ENCODE measurements around the gene LIMK1.
A peak's percentile ranks its signal among the peaks of the same experiment; 100 is the strongest.

Gene LIMK1

DNA sequence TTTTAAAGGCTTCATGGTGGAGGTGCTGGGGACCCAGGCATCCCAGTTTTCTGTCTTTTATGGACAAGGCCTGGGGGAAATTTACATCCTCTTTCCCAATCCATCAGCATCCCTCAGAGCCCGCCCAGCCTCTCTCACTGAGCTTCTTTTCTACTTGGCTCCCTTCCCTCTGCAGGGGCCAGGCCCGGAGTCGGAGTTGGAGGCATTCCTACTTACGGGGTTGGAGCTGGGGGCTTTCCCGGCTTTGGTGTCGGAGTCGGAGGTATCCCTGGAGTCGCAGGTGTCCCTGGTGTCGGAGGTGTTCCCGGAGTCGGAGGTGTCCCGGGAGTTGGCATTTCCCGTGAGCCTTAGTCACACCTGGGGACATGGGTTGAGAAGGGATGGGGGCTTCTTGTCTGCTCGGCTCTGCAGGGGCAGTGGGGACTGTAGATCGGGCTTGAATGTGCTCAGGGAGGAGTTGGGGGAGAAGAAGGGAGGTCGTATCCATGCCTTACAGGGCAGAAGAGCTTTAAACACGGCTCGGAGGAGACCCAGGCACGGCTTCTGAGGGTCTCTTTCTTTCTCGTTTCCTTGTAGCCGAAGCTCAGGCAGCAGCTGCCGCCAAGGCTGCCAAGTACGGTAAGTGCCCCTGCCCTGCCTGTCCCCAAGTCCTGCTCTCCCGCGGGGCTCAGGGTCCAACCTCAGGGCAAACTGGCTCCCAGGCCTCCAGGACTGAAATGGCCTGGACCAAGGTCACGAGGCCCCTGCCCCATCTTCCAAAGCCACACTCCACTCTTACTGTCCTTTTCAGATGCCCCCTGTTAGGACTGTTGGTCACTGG lies 27.3 kb upstream of the LIMK1 start:
- DNase-seq (ENCODE audit: low spot score): no peak

DNA sequence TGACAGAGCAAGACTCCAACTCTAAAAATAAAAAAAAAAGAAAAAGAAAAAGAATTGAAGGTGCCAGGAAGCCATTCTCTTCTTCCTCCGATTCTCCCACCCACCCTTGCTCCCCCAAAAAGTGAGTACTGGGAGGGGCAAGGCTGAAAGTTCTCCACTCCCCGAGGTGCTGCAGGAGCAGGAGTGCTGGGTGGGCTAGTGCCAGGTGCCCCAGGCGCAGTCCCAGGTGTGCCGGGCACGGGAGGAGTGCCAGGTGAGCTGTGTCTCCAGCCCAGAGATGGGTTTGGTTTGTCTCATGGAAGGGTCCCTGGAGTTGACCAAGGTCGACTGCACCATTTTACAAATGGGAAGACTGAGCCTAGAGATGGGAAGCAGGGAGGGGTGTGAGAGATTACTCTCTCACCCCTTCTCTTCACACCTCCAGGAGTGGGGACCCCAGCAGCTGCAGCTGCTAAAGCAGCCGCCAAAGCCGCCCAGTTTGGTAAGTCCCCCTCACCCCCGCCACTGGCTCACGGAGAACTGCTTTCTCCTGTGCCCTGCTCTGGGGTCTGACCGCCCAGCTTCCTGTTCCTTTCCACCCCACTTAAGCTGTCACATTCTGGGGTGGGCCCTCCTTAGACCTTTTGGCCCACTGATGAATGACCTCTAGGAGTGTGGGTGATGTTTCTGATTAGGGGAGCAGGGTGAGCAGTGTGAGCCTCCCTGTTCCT lies 26.2 kb upstream of the LIMK1 start:
- no peak for DNase-seq (ENCODE audit: low spot score)

DNA sequence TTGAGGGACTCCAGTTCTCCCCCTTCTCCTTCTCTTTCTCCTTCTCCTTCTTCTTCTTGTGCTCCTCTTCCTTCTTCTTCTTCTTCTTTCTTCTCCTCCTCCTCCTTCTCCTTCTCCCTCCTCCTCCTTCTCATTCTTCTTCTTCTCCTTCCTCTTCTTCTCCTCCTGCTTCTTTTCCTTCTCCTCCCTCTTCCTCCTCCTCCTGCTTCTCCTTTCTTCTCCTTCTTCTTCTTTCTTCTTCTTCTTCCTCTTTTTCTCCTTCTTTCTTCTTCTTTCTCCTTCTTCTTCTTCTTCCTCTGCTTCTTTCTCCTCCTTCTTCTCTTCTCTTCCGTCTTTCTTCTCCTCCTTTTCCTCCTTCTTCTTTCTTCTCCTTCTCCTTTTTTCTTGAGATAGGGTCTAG lies 25.6 kb upstream of the LIMK1 start:
- no peak for DNase-seq (ENCODE audit: low spot score)

DNA sequence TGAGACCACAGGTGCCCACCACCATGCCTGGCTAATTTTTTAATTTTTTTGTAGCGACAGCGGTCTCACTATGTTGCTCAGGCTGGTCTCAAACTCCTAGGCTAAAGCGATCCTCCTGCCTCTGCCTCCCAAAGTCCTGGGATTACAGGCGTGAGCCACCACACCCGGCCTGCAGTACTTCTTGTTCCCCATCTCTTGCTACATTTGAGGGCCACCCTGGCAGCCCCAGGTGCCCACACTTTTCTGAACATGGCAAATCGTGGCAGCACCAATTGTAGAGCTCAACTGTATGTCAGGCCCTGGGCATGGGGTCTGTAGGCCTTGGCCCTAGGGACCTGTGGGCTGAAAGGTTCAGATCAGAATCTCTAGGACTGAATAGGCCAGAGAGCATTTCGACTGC lies 25.1 kb upstream of the LIMK1 start:
- no peak for DNase-seq (ENCODE audit: low spot score)

DNA sequence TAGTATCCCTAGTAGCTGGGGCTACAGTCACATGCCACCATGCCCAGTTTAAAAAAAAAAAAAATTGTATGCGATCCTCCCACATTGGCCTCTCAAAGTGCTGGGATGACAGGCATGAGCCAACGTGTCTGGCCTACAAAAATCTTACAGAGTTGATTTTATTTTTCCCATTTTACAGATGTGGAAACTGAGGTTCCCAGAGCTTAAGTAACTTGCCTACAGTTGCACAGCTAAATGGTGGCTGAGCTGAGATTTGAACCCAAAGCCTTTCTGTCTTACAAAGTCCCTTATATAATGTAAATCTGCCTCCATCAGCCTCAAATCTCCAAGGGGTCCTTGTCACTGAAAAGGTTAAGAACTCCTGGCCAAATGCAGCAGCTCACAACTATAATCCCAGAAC lies 24.6 kb upstream of the LIMK1 start:
- DNase-seq (ENCODE audit: low spot score): no peak

DNA sequence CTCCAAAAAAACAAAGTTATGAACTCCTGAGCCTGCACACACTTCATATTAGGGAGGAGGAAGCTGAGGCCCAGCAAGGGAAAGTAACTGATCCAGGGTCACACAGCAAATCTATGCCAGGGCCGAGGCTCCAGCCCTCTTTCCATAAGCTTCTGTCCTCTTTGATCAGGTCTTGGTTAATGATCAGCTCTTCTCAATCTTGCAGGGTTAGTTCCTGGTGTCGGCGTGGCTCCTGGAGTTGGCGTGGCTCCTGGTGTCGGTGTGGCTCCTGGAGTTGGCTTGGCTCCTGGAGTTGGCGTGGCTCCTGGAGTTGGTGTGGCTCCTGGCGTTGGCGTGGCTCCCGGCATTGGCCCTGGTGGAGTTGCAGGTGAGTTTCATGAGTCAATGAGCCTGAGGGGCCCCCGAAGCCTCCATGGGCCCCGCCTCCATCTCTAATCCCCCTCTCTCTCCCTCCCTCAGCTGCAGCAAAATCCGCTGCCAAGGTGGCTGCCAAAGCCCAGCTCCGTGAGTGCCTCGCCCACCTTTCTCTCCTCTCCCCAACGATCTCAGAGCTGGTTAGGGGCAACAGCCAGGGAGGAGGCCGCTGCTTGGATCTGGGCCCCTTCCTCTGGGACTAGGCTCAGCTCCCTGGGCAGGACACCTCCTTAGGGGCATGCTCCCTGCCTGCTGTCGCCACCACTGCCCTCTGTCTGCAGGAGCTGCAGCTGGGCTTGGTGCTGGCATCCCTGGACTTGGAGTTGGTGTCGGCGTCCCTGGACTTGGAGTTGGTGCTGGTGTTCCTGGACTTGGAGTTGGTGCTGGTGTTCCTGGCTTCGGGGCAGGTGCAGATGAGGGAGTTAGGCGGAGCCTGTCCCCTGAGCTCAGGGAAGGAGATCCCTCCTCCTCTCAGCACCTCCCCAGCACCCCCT lies 23.7 kb upstream of the LIMK1 start:
- DNase-seq (ENCODE audit: low spot score): peak; percentile 84

DNA sequence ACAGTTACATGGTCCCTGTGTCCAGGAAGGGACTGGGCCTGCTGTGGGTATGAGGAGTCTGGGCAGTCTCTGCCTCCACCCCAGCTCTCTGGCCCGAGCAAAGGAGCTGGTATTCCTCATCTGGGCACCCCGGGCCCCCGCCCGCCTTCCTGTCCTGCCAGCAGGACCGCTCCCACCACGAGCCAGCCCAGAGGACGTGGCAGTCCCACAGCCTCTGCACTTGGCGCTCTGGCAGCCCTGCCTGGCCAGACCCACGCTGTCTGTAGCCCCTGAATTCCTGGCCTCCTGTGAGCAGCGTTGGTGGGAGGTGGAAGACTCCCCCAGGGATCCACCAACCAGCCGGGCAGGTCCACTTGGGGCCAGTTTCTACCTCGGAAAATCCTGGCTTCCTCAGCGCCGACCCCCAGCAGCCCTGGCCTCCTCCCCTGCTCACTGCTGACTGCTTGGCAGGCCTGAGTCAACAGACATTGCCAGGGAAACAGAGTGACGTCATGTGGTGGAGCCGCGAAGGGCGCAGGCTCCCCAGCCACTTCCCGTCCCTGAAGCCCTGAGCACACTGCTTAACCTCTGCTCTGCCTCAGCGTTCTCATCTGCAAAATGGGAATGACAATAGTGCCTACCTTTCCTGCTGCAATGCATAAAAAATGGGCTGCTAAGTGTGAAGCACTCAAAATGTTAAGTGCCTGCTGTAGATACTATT lies 21.6 kb upstream of the LIMK1 start:
- DNase-seq (ENCODE audit: low spot score): peak; percentile 22

DNA sequence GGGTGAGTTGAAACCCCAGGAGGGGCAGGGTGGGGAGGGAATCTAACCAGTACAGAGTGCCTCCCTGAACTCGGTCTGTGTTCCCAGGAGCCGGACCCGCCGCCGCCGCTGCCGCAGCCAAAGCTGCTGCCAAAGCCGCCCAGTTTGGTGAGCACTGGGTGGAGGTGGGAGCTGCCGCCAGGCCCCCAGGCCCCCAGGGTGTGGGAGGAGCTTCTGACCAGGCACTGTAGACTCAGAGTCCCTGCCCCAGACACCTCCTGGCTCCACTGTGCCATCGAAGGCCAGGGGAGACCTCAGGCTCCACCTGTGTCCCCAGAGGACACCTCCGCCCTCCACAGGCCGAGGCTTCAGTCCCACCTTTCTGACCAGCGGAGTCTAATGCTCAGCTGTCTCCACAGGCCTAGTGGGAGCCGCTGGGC lies 20.4 kb upstream of the LIMK1 start:
- no peak for DNase-seq (ENCODE audit: low spot score)

DNA sequence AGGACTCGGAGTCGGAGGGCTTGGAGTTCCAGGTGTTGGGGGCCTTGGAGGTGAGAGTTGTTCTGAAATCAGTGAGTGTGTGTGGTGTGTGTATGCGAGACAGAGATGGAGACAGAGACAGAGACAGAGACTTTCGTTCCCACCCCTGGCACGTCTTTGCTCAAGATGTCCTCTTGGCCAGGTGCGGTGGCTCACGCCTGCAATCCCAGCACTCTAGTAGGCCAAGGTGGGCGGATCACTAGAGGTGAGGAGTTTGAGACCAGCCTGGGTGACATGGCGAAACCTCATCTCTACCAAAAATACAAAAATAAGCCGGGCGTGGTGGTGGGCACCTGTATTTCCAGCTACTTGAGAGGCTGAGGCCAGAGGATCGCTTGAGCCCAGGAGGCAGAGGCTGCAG lies 20.0 kb upstream of the LIMK1 start:
- no peak for DNase-seq (ENCODE audit: low spot score)

DNA sequence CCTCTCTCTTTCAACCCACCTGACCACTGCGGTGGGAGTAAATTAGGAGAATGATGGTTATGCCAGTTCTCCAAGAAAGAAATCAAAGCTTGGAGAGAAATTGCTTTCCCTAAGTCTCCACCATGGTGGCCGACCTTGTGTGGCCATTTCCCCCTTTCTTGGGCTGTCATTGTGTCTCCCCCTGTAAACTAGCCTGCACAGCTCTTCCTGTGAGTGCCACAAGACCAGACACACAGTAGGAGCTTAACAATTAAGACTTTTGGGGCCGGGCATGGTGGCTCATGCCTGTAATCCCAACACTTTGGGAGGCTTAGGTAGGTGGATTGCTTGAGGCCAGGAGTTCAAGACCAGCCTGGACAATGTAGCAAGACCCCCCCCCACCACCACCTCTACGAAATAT lies 18.9 kb upstream of the LIMK1 start:
- no peak for DNase-seq (ENCODE audit: low spot score)

DNA sequence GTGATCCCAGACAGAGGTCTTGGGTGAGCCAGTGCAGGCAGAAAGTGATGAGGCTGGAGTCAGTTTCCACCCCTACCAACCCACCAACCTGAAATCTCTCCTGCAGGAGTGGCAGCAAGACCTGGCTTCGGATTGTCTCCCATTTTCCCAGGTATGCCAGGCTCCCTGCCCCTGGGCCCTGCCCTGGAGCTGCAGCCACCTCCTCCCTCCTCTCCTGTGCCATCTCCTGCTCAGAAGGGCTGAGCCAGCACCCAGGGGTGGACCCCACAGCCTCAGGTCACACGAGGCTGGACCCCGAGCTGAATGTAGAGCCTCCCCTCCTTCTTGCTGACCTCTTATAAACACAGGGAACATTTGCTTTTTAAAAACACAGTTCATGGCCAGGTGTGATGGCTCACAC lies 17.0 kb upstream of the LIMK1 start:
- DNase-seq (ENCODE audit: low spot score): no peak

DNA sequence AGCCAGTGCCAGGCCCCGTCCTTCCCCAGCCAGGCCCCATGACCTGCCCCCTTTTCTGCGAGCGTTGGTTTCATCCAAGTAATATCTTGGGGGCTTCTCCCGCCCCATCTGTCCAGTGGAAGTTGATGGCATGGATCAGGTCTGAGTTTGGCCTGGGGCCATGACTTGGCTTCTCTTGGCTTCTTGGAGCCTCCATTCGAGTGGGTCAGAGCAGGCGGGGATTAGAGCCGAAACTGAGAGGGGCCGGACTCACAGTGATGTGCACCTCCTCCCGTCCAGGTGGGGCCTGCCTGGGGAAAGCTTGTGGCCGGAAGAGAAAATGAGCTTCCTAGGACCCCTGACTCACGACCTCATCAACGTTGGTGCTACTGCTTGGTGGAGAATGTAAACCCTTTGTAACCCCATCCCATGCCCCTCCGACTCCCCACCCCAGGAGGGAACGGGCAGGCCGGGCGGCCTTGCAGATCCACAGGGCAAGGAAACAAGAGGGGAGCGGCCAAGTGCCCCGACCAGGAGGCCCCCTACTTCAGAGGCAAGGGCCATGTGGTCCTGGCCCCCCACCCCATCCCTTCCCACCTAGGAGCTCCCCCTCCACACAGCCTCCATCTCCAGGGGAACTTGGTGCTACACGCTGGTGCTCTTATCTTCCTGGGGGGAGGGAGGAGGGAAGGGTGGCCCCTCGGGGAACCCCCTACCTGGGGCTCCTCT lies 15.1 kb upstream of the LIMK1 start:
- no peak for DNase-seq (ENCODE audit: low spot score)

DNA sequence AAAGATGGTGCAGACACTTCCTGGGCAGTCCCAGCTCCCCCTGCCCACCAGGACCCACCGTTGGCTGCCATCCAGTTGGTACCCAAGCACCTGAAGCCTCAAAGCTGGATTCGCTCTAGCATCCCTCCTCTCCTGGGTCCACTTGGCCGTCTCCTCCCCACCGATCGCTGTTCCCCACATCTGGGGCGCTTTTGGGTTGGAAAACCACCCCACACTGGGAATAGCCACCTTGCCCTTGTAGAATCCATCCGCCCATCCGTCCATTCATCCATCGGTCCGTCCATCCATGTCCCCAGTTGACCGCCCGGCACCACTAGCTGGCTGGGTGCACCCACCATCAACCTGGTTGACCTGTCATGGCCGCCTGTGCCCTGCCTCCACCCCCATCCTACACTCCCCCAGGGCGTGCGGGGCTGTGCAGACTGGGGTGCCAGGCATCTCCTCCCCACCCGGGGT lies 14.5 kb upstream of the LIMK1 start:
- DNase-seq (ENCODE audit: low spot score): no peak

DNA sequence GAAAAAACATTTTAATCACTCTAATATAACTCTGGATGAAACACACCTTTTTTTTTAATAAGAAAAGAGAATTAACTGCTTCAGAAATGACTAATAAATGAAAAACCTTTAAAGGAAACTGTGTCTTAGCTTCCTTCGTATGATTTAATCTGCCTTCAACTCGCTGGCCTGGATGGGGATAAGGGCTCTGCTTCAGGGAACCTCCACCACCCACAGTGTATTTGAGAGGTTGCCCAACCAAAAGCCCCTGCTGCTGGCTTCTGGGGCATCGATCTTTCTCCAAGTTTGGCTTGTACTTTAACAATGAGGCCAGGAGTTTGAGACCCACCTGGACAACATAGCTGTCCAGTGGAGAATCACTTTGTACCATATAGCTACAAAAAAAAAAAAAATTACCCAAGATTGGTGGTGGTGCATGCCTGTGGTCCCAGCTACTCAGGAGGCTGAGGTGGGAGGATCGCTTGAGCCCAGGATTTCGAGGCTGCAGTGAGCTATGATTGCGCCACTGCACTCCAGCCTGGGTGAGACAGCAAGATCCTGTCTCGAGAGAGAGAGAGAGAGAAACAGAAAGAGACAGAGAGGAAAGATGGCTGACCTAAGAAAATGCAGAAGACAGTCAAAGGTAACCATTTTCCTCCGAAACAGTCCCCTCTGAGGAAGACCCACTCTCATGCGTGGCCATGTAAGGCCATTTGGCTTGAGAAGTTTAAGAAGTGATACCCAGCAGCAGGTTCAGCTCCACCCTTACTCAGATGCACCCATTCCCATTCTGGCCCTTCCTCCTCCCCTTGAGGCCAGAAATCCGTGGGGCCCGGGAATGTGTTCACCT lies 13.6 kb upstream of the LIMK1 start:
- DNase-seq (ENCODE audit: low spot score): no peak

DNA sequence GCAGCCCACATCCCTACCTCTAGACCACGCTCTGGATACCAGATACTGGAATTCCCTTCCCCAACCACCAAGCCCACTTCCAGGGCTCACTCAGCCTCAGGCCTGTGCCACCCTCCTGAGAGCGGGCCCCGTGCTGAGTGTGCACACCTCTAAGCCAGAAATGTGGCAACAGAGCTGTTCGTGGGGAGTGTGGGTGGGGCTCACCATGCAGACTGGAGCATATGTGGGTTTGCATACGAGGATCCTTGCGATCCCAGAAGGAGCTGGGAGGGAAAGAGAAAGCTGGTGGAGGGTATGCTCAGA lies 13.0 kb upstream of the LIMK1 start:
- no peak for DNase-seq (ENCODE audit: low spot score)

DNA sequence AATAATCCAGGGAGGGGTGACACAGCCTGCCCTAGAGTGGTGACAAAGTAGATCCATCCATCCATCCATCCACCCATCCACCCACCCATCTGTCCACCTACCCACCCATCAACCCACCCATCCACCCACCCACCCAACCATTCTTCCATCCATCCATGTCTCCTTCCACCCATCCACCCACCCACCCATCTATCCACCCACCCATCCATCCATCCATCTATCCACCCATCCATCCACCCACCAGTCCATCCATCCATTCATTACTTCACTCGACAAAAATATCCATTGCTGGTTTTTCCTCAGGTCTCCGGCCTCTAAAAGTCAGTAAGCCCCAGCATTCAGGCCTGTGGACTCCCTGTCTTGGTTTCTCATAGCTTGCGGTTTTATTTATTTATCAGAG lies 12.5 kb upstream of the LIMK1 start:
- DNase-seq (ENCODE audit: low spot score): no peak

DNA sequence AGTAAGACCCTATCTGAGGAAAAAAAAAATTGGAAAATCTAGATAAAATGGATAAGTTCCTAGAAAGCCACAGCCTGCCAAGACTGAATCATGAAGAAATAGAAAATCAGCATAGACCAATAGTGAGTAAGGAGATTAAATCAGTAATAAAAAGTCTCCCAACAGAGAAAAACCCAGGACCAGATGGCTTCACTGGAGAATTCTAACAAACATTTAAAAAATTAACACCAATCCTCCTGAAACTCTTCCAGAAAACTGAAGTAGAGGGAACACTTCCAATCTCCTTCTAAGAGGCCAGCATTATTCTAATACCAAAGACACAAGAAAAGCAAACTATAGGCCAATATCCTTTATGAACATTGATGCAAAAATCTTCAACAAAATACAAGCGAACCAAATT lies 8.8 kb upstream of the LIMK1 start:
- DNase-seq (ENCODE audit: low spot score): no peak

DNA sequence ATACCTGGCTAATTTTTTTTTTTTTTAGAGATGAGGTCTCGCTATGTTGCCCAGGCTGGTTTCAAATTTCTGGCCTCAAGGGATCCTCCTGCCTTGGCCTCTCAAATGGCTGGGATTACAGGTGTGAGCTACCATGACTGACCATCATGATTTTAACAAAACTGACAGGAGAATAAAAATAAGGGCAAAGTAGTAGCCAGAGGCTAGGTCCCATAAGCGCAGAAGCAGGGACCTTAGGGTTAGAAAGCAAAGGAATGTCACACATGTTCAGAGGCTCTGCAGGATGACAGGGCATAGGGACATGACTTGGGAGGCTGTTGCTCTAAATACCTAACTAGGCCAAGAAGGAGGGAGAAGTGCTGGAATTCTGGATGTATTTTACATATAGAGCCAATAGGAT lies 5.1 kb upstream of the LIMK1 start:
- no peak for DNase-seq (ENCODE audit: low spot score)

DNA sequence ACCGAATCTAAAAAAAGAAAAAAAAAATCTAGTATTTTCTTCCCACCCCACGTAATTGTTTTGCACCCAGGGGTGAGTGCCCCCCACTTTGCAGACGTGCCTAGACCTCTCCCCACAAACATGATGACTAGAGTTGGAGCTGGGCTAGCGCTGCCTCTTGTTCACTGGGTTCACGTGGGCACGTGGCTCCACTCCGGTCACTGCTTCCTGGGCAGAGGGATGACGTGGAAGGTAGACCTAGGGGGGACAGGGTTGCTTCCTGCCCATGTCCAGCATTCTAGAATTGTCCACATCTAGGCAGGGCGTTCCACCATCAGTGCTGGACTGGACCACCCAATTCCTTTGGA lies 861 bp upstream of the LIMK1 start:
- DNase-seq (ENCODE audit: low spot score): no peak

DNA sequence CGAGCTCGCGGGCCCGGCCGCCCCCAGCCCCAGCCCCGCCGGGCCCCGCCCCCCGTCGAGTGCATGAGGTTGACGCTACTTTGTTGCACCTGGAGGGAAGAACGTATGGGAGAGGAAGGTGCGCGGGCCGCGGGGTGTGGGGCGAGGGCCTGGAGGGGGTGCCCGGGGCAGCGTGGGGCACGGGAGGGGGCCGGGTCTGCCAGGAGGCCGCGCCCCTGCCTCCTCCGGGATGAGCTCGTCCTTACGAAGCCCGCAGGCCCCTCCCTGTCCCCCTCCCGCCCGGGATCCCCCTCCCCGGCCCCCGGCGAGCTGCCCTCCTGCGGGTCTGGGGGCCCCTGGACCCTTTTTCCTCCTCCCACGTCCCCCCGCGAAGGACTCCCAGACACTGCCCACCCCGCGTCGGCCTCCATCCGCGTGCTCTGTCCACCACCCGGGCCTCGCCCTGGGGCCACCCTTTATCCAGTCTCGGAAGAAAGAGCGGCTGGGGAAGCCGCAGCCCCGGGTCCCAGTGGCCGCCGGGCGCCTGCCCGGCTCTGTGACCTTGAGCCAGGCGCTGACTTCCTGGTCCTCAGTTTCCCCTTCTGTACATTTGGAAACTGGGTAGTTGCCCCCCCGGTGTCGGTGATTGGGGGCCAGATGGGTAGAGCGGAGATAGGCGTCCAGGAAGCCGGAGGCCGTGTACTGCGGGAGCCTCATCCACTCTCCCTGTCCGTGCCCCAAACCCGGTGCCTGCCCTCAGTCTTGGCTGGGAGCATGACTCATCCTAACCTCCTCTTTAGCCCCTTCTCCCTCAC lies 521 bp downstream of the LIMK1 start:
- peak; percentile 49 for DNase-seq (ENCODE audit: low spot score)

All from LoVo (cell line).